Endothelial cell (in vitro differentiated cells): ENCODE measurements around the gene ERLIN1. TPM values are rescaled to one million over a fixed set of nuclear protein-coding genes. Genes with fewer than 3 reads are reported as not detected.

Experiments used
- DNase-seq: peaks from one replicate; pipeline ENCODE4 v3.0.0; 2021; ENCODE audit warnings: low spot score
- H3K27ac Mint-ChIP-seq: one replicate; pipeline ENCODE4 v1.8.0; 2021; ENCODE audit warnings: mixed read lengths, inconsistent platforms; ENCODE audit not compliant: unreplicated experiment
- H3K27me3 Mint-ChIP-seq: one replicate; pipeline ENCODE4 v1.8.0; 2021; ENCODE audit warnings: mild to moderate bottlenecking, moderate library complexity, mixed read lengths, inconsistent platforms; ENCODE audit not compliant: unreplicated experiment
- H3K36me3 Mint-ChIP-seq: one replicate; pipeline ENCODE4 v1.8.0; 2021; ENCODE audit warnings: mild to moderate bottlenecking, low read depth, mixed read lengths, inconsistent platforms; ENCODE audit not compliant: unreplicated experiment
- H3K4me1 Mint-ChIP-seq: one replicate; pipeline ENCODE4 v1.8.0; 2021; ENCODE audit warnings: mild to moderate bottlenecking, mixed read lengths, inconsistent platforms; ENCODE audit not compliant: unreplicated experiment
- H3K4me3 Mint-ChIP-seq: one replicate; pipeline ENCODE4 v1.8.0; 2021; ENCODE audit warnings: mild to moderate bottlenecking, mixed read lengths, inconsistent platforms; ENCODE audit not compliant: unreplicated experiment
- H3K9me3 Mint-ChIP-seq: one replicate; pipeline ENCODE4 v1.8.0; 2021; ENCODE audit warnings: mixed read lengths, inconsistent platforms; ENCODE audit not compliant: unreplicated experiment
- CTCF ChIP-seq: fragments of 200-600 bp; sonication (generic); IDR thresholded peaks from one replicate; pipeline ENCODE4 v1.5.0; 2021; ENCODE audit warnings: antibody characterized with exemption; ENCODE audit not compliant: unreplicated experiment
- total RNA-seq: library from RNA; stranded (reverse); fragmentation: NEBNext Ultra II Directional; extraction: Animal tissue kit (Norgen Biotek cat#: 25700); gene quantifications from one replicate; pipeline ENCODE4 v1.2.1, GENCODE V29; 2021; ENCODE audit not compliant: unreplicated experiment

The ERLIN1 gene
- total RNA-seq, 1 donor from 2014 or later = 30.4 TPM

- no peaks in the 10 kb centered on the region for H3K27me3 Mint-ChIP-seq
- H3K4me3 Mint-ChIP-seq = no peak overlapping the region
- H3K27ac Mint-ChIP-seq = no peak overlapping the region
- no peak for DNase-seq
- peaks cover 4% of the 10 kb centered on the region for H3K4me1 Mint-ChIP-seq
- no peak for TF ChIP-seq CTCF
- H3K36me3 Mint-ChIP-seq = no peaks in the 10 kb centered on the region
- no peaks in the 10 kb centered on the region for H3K9me3 Mint-ChIP-seq
These were observed 71.4 kb downstream of the ERLIN1 start for GRCh38 chr10:100114460-100114859.

- no peak for TF ChIP-seq CTCF
- no peaks in the 10 kb centered on the region for H3K27me3 Mint-ChIP-seq
- no peak overlapping the region for H3K27ac Mint-ChIP-seq
- no peak overlapping the region for H3K4me3 Mint-ChIP-seq
- peaks cover 4% of the 10 kb centered on the region for H3K4me1 Mint-ChIP-seq
- H3K9me3 Mint-ChIP-seq = no peaks in the 10 kb centered on the region
- DNase-seq = no peak
- no peaks in the 10 kb centered on the region for H3K36me3 Mint-ChIP-seq
These were observed 76.2 kb downstream of the ERLIN1 start for GRCh38 chr10:100109670-100110069.

GRCh38 chr10:100106865-100107264 lies 79.0 kb downstream of the ERLIN1 start:
- H3K27ac Mint-ChIP-seq = no peak overlapping the region

GRCh38 chr10:100104300-100104699 lies 81.5 kb downstream of the ERLIN1 start:
- no peak overlapping the region for H3K4me3 Mint-ChIP-seq
- DNase-seq = no peak
- H3K4me1 Mint-ChIP-seq = peaks cover 7% of the 10 kb centered on the region
- H3K27ac Mint-ChIP-seq = no peak overlapping the region
- H3K36me3 Mint-ChIP-seq = peaks cover 3% of the 10 kb centered on the region
- no peaks in the 10 kb centered on the region for H3K9me3 Mint-ChIP-seq
- no peaks in the 10 kb centered on the region for H3K27me3 Mint-ChIP-seq
- TF ChIP-seq CTCF = no peak

More at GRCh38 chr10:100106865-100107264, 79.0 kb downstream of the ERLIN1 start:
- no peak for TF ChIP-seq CTCF
- Mint-ChIP-seq H3K4me3 (no peak overlapping the region), H3K4me1 (peaks cover 3% of the 10 kb centered on the region), H3K36me3 (peaks cover 3% of the 10 kb centered on the region), H3K9me3 (no peaks in the 10 kb centered on the region), H3K27me3 (no peaks in the 10 kb centered on the region)
- DNase-seq = no peak

- Mint-ChIP-seq H3K27ac (no peak overlapping the region), H3K36me3 (peaks cover 3% of the 10 kb centered on the region), H3K4me3 (no peak overlapping the region), H3K4me1 (peaks cover 7% of the 10 kb centered on the region), H3K27me3 (no peaks in the 10 kb centered on the region), H3K9me3 (no peaks in the 10 kb centered on the region)
- no peak for DNase-seq
- TF ChIP-seq CTCF = no peak
These were observed 82.2 kb downstream of the ERLIN1 start for GRCh38 chr10:100103581-100103980.
